ENCODE data around the gene PPP4R1.

GRCh38 chr18:9647496-9648323 lies 33.4 kb upstream of the PPP4R1 start:
- TF ChIP-seq POLR2AphosphoS5 (IDR thresholded peaks at IDR 0.05; ENCODE audit: low read depth, low read length), result no peak
- no peak for TF ChIP-seq TAF1 (IDR thresholded peaks at IDR 0.05; ENCODE audit: borderline replicate concordance, insufficient read depth, low read length)

Measured in PFSK-1 (cell line).